OCI-LY7 (cell line): Measurements from ENCODE around the gene TNFRSF9.

Experiments
- EZH2phosphoT487 ChIP-seq: fragments of 200-600 bp; sonication (generic); IDR thresholded peaks from 2 replicates; pipeline ENCODE4 v1.6.1; 2018; ENCODE audit warnings: low read depth, borderline replicate concordance, mild to moderate bottlenecking, mixed run types, antibody characterized with exemption, low read length, moderate library complexity, mixed read lengths
- TF ChIP-seq, protein P1 (sequence below): fragments of 200-600 bp; sonication (generic); conservative IDR thresholded peaks from 2 replicates; pipeline ENCODE4 v1.5.1; 2014; ENCODE audit warnings: mild to moderate bottlenecking, antibody characterized with exemption, low read length, moderate library complexity, mixed read lengths

DNA sequence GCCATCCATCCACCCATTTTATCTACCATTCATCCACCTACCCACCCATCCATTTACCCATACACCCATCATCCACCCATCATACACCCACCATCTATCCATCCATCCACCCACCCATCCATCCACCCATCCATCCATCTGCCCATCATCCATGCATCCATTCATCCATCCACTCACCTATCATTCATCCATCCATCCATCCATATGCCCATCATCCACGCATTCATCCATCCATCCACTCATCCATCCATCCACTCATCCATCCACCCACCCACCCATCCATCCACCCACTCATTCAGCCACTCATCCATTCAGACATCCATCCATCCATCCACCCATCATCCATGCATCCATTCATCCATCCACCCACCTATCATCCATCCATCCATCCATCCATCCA lies 55.9 kb downstream of the TNFRSF9 start:
- TF ChIP-seq, protein P1, sequence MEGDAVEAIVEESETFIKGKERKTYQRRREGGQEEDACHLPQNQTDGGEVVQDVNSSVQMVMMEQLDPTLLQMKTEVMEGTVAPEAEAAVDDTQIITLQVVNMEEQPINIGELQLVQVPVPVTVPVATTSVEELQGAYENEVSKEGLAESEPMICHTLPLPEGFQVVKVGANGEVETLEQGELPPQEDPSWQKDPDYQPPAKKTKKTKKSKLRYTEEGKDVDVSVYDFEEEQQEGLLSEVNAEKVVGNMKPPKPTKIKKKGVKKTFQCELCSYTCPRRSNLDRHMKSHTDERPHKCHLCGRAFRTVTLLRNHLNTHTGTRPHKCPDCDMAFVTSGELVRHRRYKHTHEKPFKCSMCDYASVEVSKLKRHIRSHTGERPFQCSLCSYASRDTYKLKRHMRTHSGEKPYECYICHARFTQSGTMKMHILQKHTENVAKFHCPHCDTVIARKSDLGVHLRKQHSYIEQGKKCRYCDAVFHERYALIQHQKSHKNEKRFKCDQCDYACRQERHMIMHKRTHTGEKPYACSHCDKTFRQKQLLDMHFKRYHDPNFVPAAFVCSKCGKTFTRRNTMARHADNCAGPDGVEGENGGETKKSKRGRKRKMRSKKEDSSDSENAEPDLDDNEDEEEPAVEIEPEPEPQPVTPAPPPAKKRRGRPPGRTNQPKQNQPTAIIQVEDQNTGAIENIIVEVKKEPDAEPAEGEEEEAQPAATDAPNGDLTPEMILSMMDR: no peak
- TF ChIP-seq EZH2phosphoT487: no peak
